Astrocyte (in vitro differentiated cells and primary cell): ENCODE data around the gene NPB.

Experiments used
- EZH2 ChIP-seq: IDR thresholded peaks from 2 replicates; pipeline ENCODE4 v1.6.1; 2012; ENCODE audit warnings: mild to moderate bottlenecking, low read length, inconsistent platforms; ENCODE audit not compliant: insufficient read depth
- TF ChIP-seq, protein P1 (sequence below): IDR thresholded peaks from 2 replicates; pipeline ENCODE4 v1.5.1; 2011; ENCODE audit warnings: low read depth, mild to moderate bottlenecking, inconsistent platforms, low read length, moderate library complexity; ENCODE audit not compliant: insufficient read depth

- TF ChIP-seq EZH2 = no peak
- TF ChIP-seq, protein P1, sequence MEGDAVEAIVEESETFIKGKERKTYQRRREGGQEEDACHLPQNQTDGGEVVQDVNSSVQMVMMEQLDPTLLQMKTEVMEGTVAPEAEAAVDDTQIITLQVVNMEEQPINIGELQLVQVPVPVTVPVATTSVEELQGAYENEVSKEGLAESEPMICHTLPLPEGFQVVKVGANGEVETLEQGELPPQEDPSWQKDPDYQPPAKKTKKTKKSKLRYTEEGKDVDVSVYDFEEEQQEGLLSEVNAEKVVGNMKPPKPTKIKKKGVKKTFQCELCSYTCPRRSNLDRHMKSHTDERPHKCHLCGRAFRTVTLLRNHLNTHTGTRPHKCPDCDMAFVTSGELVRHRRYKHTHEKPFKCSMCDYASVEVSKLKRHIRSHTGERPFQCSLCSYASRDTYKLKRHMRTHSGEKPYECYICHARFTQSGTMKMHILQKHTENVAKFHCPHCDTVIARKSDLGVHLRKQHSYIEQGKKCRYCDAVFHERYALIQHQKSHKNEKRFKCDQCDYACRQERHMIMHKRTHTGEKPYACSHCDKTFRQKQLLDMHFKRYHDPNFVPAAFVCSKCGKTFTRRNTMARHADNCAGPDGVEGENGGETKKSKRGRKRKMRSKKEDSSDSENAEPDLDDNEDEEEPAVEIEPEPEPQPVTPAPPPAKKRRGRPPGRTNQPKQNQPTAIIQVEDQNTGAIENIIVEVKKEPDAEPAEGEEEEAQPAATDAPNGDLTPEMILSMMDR = no peak
Observed at GRCh38 chr17:81948635-81949378, 46.8 kb downstream of the NPB start.
